Smooth muscle cell (in vitro differentiated cells): ENCODE data around the gene VRK2. TPM values are rescaled to one million over a fixed set of nuclear protein-coding genes. Genes with fewer than 3 reads are reported as not detected.
A peak's percentile ranks its signal among the peaks of the same experiment; 100 is the strongest.

Experiments
- DNase-seq: peaks from one replicate; lab custom pipeline; 2025; ENCODE audit not compliant: unreplicated experiment; lab: John Stamatoyannopoulos, UW
- H2AFZ ChIP-seq: fragments of 200-600 bp; sonication (generic); 2 replicates; pipeline ENCODE4 v1.6.0; 2016; ENCODE audit warnings: antibody characterized with exemption, low read depth, mild to moderate bottlenecking
- H3F3A ChIP-seq: fragments of 200-600 bp; sonication (generic); 2 replicates; pipeline ENCODE4 v1.6.0; 2017; ENCODE audit warnings: antibody characterized with exemption, low read depth
- H3K27ac ChIP-seq: fragments of 200-600 bp; sonication (generic); 2 replicates; pipeline ENCODE4 v1.5.1; 2016; ENCODE audit warnings: low read depth, mild to moderate bottlenecking
- H3K27me3 ChIP-seq: fragments of 200-600 bp; sonication (generic); 2 replicates; pipeline ENCODE4 v1.6.1; 2016; ENCODE audit warnings: low read depth, mild to moderate bottlenecking
- H3K36me3 ChIP-seq: fragments of 200-600 bp; sonication (generic); 2 replicates; pipeline ENCODE4 v1.5.1; 2016; ENCODE audit warnings: low read depth
- H3K4me1 ChIP-seq: fragments of 200-600 bp; sonication (generic); 2 replicates; pipeline ENCODE4 v1.5.1; 2016; ENCODE audit warnings: low read depth
- H3K4me2 ChIP-seq: fragments of 200-600 bp; sonication (generic); 2 replicates; pipeline ENCODE4 v1.6.0; 2016; ENCODE audit warnings: mild to moderate bottlenecking
- H3K4me3 ChIP-seq: fragments of 200-600 bp; sonication (generic); 2 replicates; pipeline ENCODE4 v1.5.1; 2016; ENCODE audit warnings: mild to moderate bottlenecking
- H3K79me2 ChIP-seq: fragments of 200-600 bp; sonication (generic); 2 replicates; pipeline ENCODE4 v1.6.0; 2016; ENCODE audit warnings: low read depth, mild to moderate bottlenecking
- H3K9ac ChIP-seq: fragments of 200-600 bp; sonication (generic); 2 replicates; pipeline ENCODE4 v1.6.0; 2016; ENCODE audit warnings: low read depth
- H3K9me3 ChIP-seq: fragments of 200-600 bp; sonication (generic); replicated peaks from 2 replicates; pipeline ENCODE4 v1.5.1; 2016; ENCODE audit warnings: low read depth
- H4K20me1 ChIP-seq: fragments of 200-600 bp; sonication (generic); 2 replicates; pipeline ENCODE4 v1.6.0; 2016; ENCODE audit warnings: low read depth
- WGBS: methylation state at CpG from one replicate; pipeline ENCODE4 v1.1.7; 2016; ENCODE audit warnings: low lambda C conversion rate; 5-methylcytosine and 5-hydroxymethylcytosine counted together
- polyA plus RNA-seq: library from polyadenylated mRNA; unstranded; fragments of >200 nt; fragmentation: Nextera tagmentation; extraction: Ambion mirVana; gene quantifications from 2 replicates; pipeline ENCODE4 v1.2.1, GENCODE V29; 2016
- total RNA-seq: library from RNA; depleted of rRNA; stranded (reverse); fragments of >200 nt; gene quantifications from 2 replicates; pipeline ENCODE4 v1.2.3, GENCODE V29; 2014
- TF ChIP-seq, protein P1 (sequence below): fragments of 200-600 bp; sonication (generic); IDR thresholded peaks from 2 replicates; pipeline ENCODE4 v1.5.1; 2017; ENCODE audit warnings: borderline replicate concordance, mild to moderate bottlenecking, antibody characterized with exemption; ENCODE audit not compliant: insufficient read depth, poor library complexity, severe bottlenecking

VRK2 gene
- total and polyA plus RNA-seq, 2 experiments from 2014 or later = 22.2 to 35.5 TPM

DNA sequence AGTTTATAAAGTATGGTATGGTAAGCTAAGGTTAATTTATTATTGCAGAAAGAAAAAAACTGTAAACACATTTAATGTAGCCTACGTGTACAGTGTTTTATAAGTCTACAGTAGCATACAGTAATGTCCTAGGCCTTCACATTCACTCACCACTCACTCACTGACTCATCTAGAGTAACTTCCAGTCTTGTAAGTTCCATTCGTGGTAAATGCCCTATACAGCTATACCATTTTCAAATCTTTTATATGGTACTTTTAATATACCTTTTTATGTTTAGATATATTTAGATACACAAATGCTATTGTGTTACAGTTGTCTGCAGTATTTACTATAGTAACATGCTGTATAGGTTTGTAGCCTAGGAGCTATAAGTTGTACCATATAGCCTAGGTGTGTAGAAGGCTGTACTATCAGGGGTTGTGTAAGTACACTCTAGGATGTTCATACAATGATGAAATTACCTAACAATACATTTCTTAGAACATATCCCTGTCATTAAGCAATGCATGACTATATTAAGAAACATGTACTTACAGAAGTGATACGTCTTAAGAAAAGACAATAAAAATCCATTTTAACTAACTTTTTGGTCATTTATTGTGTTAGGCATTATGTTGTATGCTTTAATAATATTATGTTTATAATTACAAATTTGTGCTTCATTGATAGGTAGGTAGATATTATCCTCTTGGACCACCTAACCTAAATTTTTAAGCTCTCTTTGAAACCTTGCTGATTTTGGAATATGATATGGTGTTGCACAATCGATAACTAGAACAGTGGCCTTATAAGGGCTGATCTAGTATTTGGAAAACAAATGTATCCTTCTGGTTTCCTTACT lies 51.9 kb downstream of the VRK2 start:
- 60% methylated on average over 4 of the region's 4 CpGs for WGBS
- Histone ChIP-seq H3F3A (no peaks in the 10 kb centered on the region), H3K27ac (peak overlapping the region; percentile 38), H3K79me2 (peaks cover 36% of the 10 kb centered on the region), H3K4me1 (no peaks in the 10 kb centered on the region), H3K36me3 (peaks cover 3% of the 10 kb centered on the region), H2AFZ (no peak overlapping the region), H4K20me1 (no peaks in the 10 kb centered on the region), H3K4me3 (no peak overlapping the region), H3K27me3 (no peaks in the 10 kb centered on the region), H3K9me3 (peaks cover 6% of the 10 kb centered on the region), H3K4me2 (no peak overlapping the region), H3K9ac (no peak overlapping the region)
- TF ChIP-seq, protein P1, sequence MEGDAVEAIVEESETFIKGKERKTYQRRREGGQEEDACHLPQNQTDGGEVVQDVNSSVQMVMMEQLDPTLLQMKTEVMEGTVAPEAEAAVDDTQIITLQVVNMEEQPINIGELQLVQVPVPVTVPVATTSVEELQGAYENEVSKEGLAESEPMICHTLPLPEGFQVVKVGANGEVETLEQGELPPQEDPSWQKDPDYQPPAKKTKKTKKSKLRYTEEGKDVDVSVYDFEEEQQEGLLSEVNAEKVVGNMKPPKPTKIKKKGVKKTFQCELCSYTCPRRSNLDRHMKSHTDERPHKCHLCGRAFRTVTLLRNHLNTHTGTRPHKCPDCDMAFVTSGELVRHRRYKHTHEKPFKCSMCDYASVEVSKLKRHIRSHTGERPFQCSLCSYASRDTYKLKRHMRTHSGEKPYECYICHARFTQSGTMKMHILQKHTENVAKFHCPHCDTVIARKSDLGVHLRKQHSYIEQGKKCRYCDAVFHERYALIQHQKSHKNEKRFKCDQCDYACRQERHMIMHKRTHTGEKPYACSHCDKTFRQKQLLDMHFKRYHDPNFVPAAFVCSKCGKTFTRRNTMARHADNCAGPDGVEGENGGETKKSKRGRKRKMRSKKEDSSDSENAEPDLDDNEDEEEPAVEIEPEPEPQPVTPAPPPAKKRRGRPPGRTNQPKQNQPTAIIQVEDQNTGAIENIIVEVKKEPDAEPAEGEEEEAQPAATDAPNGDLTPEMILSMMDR = no peak
- no peak for DNase-seq

DNA sequence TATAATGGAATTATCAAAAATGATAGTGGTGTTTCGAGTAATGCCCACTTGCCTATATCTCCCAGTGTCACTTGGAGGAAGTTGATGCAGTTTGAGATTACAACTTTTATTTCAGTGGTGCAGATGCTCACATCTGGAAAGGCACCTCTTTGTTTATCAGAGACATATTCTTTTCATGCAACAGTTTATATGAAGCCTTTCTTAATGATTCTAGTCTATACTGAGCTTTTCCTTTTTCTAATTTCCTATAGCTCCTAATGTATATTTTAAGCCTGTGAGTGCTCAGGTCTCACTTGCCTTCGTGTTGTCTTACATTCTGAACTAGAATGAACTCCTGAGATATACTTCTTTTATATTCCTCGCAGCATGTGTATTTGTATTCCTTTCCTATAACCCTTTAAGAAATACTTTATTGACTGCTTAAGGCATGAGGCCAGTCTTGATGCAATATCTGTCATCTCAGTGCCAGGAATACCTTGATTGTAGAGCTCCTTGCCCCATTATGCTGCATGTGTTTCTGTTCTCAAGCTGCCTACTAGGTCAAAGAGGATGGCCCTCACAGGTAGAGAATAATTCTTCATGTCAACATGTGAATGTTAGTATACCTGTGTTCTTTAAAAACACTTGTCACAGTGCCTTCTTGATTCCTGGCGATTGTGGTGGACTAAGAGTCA lies 52.6 kb downstream of the VRK2 start:
- Histone ChIP-seq H3K9ac (no peak overlapping the region), H2AFZ (no peak overlapping the region)
- TF ChIP-seq, protein P1 = no peak

DNA sequence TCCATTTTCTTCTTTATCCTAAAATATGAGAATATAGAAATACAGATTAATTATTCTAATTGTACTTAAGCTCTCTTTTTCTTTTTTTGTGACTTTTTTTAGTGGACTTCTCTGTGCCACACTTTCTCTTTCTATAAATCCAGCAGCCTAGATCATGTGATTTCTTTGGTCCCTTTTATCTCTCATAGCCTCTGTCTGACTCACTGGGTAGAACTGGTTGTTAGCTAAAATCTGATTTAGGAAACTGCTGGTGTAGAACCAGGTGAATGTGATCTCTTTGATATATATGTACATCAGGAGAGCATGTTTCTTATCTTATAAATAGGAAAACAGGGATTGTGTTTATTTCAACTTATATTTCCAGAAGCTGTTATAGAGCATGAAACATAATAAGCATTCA lies 54.9 kb downstream of the VRK2 start:
- Histone ChIP-seq H4K20me1 (no peaks in the 10 kb centered on the region), H3K79me2 (peaks cover 22% of the 10 kb centered on the region), H3K36me3 (no peaks in the 10 kb centered on the region), H3K9me3 (no peaks in the 10 kb centered on the region), H3K27ac (no peak overlapping the region), H3K4me2 (peak overlapping the region; percentile 25), H3K4me3 (no peak overlapping the region), H3K9ac (no peak overlapping the region), H3K4me1 (no peaks in the 10 kb centered on the region), H3K27me3 (no peaks in the 10 kb centered on the region), H3F3A (no peaks in the 10 kb centered on the region), H2AFZ (no peak overlapping the region)
- TF ChIP-seq, protein P1 = no peak
- no peak for DNase-seq

More for the DNA sequence above, 52.6 kb downstream of the VRK2 start:
- H3K27me3 ChIP-seq = no peaks in the 10 kb centered on the region
- 95% methylated on average over 4 of the region's 4 CpGs for WGBS
- peaks cover 3% of the 10 kb centered on the region for H3K36me3 ChIP-seq
- no peaks in the 10 kb centered on the region for H3K4me1 ChIP-seq
- H4K20me1 ChIP-seq = no peaks in the 10 kb centered on the region
- peaks cover 6% of the 10 kb centered on the region for H3K9me3 ChIP-seq
- no peak overlapping the region for H3K27ac ChIP-seq
- no peak overlapping the region for H3K4me2 ChIP-seq
- no peak overlapping the region for H3K4me3 ChIP-seq
- no peak for DNase-seq
- no peaks in the 10 kb centered on the region for H3F3A ChIP-seq
- H3K79me2 ChIP-seq = peaks cover 36% of the 10 kb centered on the region

DNA sequence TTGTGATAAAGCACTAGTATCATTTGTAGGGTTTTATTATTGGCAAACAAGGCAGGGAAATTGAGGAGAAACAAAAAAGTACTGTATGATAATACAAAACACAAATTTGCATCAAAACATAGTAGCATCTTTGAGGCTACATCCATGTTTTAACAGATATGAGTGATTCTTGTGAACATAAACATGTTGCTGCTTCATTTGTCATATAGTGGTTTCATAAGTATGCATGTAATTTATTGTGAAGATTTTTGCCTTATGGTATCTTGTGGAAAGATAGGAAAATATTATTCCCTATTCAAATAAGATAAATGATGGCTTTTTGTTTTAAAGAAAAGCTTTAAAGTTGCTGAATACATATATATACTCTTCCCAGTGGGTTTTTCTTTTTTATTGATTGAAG lies 60.3 kb downstream of the VRK2 start:
- DNase-seq = no peak
- no peak overlapping the region for H2AFZ ChIP-seq
- peaks cover 8% of the 10 kb centered on the region for H3K79me2 ChIP-seq
- H3K36me3 ChIP-seq = no peaks in the 10 kb centered on the region
- no peaks in the 10 kb centered on the region for H4K20me1 ChIP-seq
- H3K4me3 ChIP-seq = no peak overlapping the region
- TF ChIP-seq, protein P1 = no peak
- peaks cover 12% of the 10 kb centered on the region for H3K4me1 ChIP-seq
- H3K27ac ChIP-seq = peak overlapping the region; percentile 90
- H3K4me2 ChIP-seq = peak overlapping the region; percentile 77
- peak overlapping the region; percentile 63 for H3K9ac ChIP-seq
- peaks cover 9% of the 10 kb centered on the region for H3F3A ChIP-seq
- H3K9me3 ChIP-seq = no peaks in the 10 kb centered on the region
- H3K27me3 ChIP-seq = no peaks in the 10 kb centered on the region
